HEK293 (cell line): ENCODE data around the gene PHLDB2.
A peak's percentile ranks its signal among the peaks of the same experiment; 100 is the strongest.

Experiments
- CTCF ChIA-PET: fragments of 350-600 bp; formaldehyde crosslinking; extraction: SDS; loops from one replicate; lab custom pipeline; 2021; ENCODE audit warnings: antibody characterized with exemption; lab: Yijun Ruan, JAX
- POLR2A ChIA-PET: fragments of 300-600 bp; formaldehyde crosslinking; extraction: SDS; loops from one replicate; lab custom pipeline; 2020; ENCODE audit warnings: antibody characterized with exemption, inconsistent platforms; lab: Yijun Ruan, JAX
- H3K27ac ChIP-seq: fragments of 200-500 bp; sonication (Bioruptor generic); 2 replicates; pipeline ENCODE4 v1.5.1; 2014; ENCODE audit warnings: low read depth, low read length, control low read depth, inconsistent platforms; ENCODE audit errors: extremely low read depth
- H3K36me3 ChIP-seq, 2 experiments: fragments of 200-500 bp in 1 of 2; sonication (Bioruptor generic) in 1 of 2; 1 replicate in 1 of 2; 2 replicates in 1 of 2; pipeline ENCODE4 v1.5.1; 2014 to 2017; ENCODE audit warnings: inconsistent platforms in 2 of 2, low read length in 2 of 2; ENCODE audit not compliant: control insufficient read depth in 2 of 2, insufficient read depth in 1 of 2
- H3K4me1 ChIP-seq: fragments of 200-500 bp; sonication (Bioruptor generic); 2 replicates; pipeline ENCODE4 v1.5.1; 2014; ENCODE audit warnings: mild to moderate bottlenecking, low read length, inconsistent platforms; ENCODE audit not compliant: control insufficient read depth, insufficient read depth
- H3K4me3 ChIP-seq: 2 replicates; pipeline ENCODE4 v1.5.1; 2011; ENCODE audit warnings: low read depth, mild to moderate bottlenecking, control low read depth, low read length, moderate library complexity
- H3K9me3 ChIP-seq: fragments of 200-500 bp; sonication (Bioruptor generic); 2 replicates; pipeline ENCODE4 v1.5.1; 2014; ENCODE audit warnings: low read depth, low read length, inconsistent platforms; ENCODE audit not compliant: control insufficient read depth, insufficient read depth
- BCL11A ChIP-seq: fragments of 450-650 bp; formaldehyde crosslinking; IDR thresholded peaks from 2 replicates; pipeline ENCODE4 v1.5.1; 2016; ENCODE audit warnings: low read depth, missing biosample characterization, missing genetic modification characterization
- FEZF1 ChIP-seq: fragments of 450-650 bp; formaldehyde crosslinking; IDR thresholded peaks from 2 replicates; pipeline ENCODE4 v1.5.1; 2016; ENCODE audit warnings: missing biosample characterization, missing genetic modification characterization
- IKZF3 ChIP-seq: fragments of 450-650 bp; IDR thresholded peaks from 2 replicates; pipeline ENCODE4 v1.5.0; 2018; ENCODE audit warnings: missing biosample characterization, mild to moderate bottlenecking, missing genetic modification characterization, moderate library complexity
- KLF10 ChIP-seq: fragments of 450-650 bp; IDR thresholded peaks from 2 replicates; pipeline ENCODE4 v1.5.1; 2018; ENCODE audit warnings: missing biosample characterization, mild to moderate bottlenecking, missing genetic modification characterization
- SP3 ChIP-seq: fragments of 450-650 bp; formaldehyde crosslinking; IDR thresholded peaks from 2 replicates; pipeline ENCODE4 v1.5.1; 2016; ENCODE audit warnings: missing biosample characterization, missing genetic modification characterization
- ZFP69B ChIP-seq: fragments of 450-650 bp; formaldehyde crosslinking; IDR thresholded peaks from 2 replicates; pipeline ENCODE4 v1.5.1; 2016; ENCODE audit warnings: missing biosample characterization, missing genetic modification characterization
- ZIC2 ChIP-seq: fragments of 450-650 bp; formaldehyde crosslinking; IDR thresholded peaks from 2 replicates; pipeline ENCODE4 v1.5.1; 2016; ENCODE audit warnings: missing biosample characterization, missing genetic modification characterization
- ZNF10 ChIP-seq: fragments of 450-650 bp; formaldehyde crosslinking; IDR thresholded peaks from 2 replicates; pipeline ENCODE4 v1.5.1; 2017; ENCODE audit warnings: missing biosample characterization, missing genetic modification characterization
- ZNF18 ChIP-seq: fragments of 450-650 bp; formaldehyde crosslinking; IDR thresholded peaks from 2 replicates; pipeline ENCODE4 v1.5.1; 2016; ENCODE audit warnings: missing biosample characterization, missing genetic modification characterization
- ZNF24 ChIP-seq: fragments of 450-650 bp; formaldehyde crosslinking; IDR thresholded peaks from 2 replicates; pipeline ENCODE4 v1.5.1; 2016; ENCODE audit warnings: missing biosample characterization, missing genetic modification characterization
- ZNF366 ChIP-seq: fragments of 450-650 bp; formaldehyde crosslinking; conservative IDR thresholded peaks from 2 replicates; pipeline ENCODE4 v1.5.1; 2016; ENCODE audit warnings: missing biosample characterization, missing genetic modification characterization
- ZNF404 ChIP-seq: fragments of 450-650 bp; formaldehyde crosslinking; IDR thresholded peaks from 2 replicates; pipeline ENCODE4 v1.5.1; 2017; ENCODE audit warnings: missing biosample characterization, missing genetic modification characterization
- ZNF501 ChIP-seq: fragments of 450-650 bp; formaldehyde crosslinking; IDR thresholded peaks from 2 replicates; pipeline ENCODE4 v1.5.1; 2016; ENCODE audit warnings: missing biosample characterization, missing genetic modification characterization
- ZNF692 ChIP-seq: fragments of 450-650 bp; formaldehyde crosslinking; IDR thresholded peaks from 2 replicates; pipeline ENCODE4 v1.5.1; 2016; ENCODE audit warnings: missing biosample characterization, missing genetic modification characterization
- ZNF747 ChIP-seq: fragments of 450-650 bp; formaldehyde crosslinking; IDR thresholded peaks from 2 replicates; pipeline ENCODE4 v1.5.1; 2016; ENCODE audit warnings: missing biosample characterization, missing genetic modification characterization
- ZNF843 ChIP-seq: fragments of 450-650 bp; formaldehyde crosslinking; IDR thresholded peaks from 2 replicates; pipeline ENCODE4 v1.5.1; 2016; ENCODE audit warnings: missing biosample characterization, missing genetic modification characterization
- ZXDB ChIP-seq: fragments of 450-650 bp; formaldehyde crosslinking; IDR thresholded peaks from 2 replicates; pipeline ENCODE4 v1.5.1; 2016; ENCODE audit warnings: missing biosample characterization, missing genetic modification characterization
- TF ChIP-seq, protein P1 (sequence below): fragments of 450-650 bp; formaldehyde crosslinking; IDR thresholded peaks from 2 replicates; pipeline ENCODE4 v1.5.1; 2016; ENCODE audit warnings: missing biosample characterization, missing genetic modification characterization, low read depth
- TF ChIP-seq, protein P2 (sequence below): fragments of 450-650 bp; formaldehyde crosslinking; IDR thresholded peaks from 2 replicates; pipeline ENCODE4 v1.5.1; 2016; ENCODE audit warnings: missing biosample characterization, missing genetic modification characterization
- TF ChIP-seq, protein P3 (sequence below): fragments of 450-650 bp; formaldehyde crosslinking; IDR thresholded peaks from 2 replicates; pipeline ENCODE4 v1.5.1; 2016; ENCODE audit warnings: missing biosample characterization, missing genetic modification characterization

The PHLDB2 gene

DNA sequence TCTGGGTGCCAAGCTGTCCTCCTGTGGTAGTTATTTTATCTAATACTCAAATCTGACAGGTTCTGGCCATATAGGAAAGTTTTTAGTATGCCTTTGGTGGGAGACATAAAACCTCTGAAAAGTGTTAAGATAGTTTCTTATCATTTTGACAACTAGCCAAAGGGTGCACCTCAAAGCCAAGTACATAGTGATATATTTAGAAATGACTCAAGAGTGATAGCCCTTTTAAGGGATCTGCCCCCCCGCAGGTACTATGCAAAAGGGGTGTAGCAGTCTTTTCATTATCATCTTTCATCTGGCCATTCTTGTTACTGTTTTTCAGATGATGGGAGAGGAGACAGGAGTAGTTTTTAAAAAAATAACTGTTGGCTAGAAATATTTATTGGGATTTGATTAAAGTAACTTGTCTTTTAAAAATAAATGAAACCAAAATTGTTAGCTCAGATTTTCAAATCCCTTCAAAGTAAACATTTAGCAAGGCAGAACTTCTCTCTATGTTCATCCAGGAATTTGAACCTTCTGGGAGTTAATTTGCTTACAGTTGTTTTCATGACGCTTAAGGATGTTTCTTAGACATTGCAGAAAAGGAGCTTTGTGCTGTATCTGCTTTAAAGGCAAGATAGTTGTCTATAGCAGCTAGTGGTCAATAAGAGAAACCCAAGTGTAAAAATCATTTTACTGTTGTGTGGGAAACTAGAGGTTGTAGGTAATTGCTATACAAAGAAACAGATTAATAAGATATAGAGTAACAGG is 5.1 kb downstream of the PHLDB2 start:
- TF ChIP-seq ZNF10 (tag by site-specific recombination): no peak
- TF ChIP-seq BCL11A: no peak
- TF ChIP-seq ZNF692 (tag by site-specific recombination): peak; percentile 95
- peak; percentile 66 for TF ChIP-seq ZFP69B (tag by site-specific recombination)
- TF ChIP-seq ZIC2 (tag by site-specific recombination): no peak

GRCh38 chr3:111864821-111865656 is 6.0 kb downstream of the PHLDB2 start:
- H3K4me1 ChIP-seq: peaks cover 19% of the 10 kb centered on the region
- H3K36me3 ChIP-seq: no peaks in the 10 kb centered on the region
- H3K9me3 ChIP-seq: no peaks in the 10 kb centered on the region
- CTCF ChIA-PET: interaction anchor here (0.6 to 4.2 kb wide), 12 partner anchors 10 to 173 kb away, joined by 3 to 32 read pairs (median 3); no protein-coding TSS in a partner anchor
- no peak overlapping the region for H3K4me3 ChIP-seq
- POLR2A ChIA-PET: interaction anchor here (0.6 to 1.7 kb wide), 6 partner anchors 28 to 230 kb away, joined by 3 to 9 read pairs (median 4); partner anchors contain the start of gene ABHD10
- no peak overlapping the region for H3K27ac ChIP-seq
- TF ChIP-seq ZNF843 (tag by site-specific recombination) (0 out of 2 replicates have a peak, but pooled peaks have one; percentile 41), SP3 (tag by site-specific recombination) (peak; percentile 35; the same call in 1 of the 2 replicates), ZNF24 (tag by site-specific recombination) (0 out of 2 replicates have a peak, but pooled peaks have one; percentile 32), ZNF404 (tag by site-specific recombination) (no peak), ZXDB (tag by site-specific recombination) (peak; percentile 58; the same call in 1 of the 2 replicates), ZNF501 (tag by site-specific recombination) (0 out of 2 replicates have a peak, but pooled peaks have one; percentile 26), FEZF1 (tag by site-specific recombination) (peak; percentile 23; the same call in 1 of the 2 replicates), ZNF18 (tag by site-specific recombination) (peak; percentile 56; the same call in 1 of the 2 replicates), ZNF747 (tag by site-specific recombination) (no peak), ZNF366 (tag by site-specific recombination) (peak; percentile 88), IKZF3 (0 out of 2 replicates have a peak, but pooled peaks have one; percentile 36), KLF10 (tag by site-specific recombination) (peak; percentile 71)
- TF ChIP-seq, protein P1, sequence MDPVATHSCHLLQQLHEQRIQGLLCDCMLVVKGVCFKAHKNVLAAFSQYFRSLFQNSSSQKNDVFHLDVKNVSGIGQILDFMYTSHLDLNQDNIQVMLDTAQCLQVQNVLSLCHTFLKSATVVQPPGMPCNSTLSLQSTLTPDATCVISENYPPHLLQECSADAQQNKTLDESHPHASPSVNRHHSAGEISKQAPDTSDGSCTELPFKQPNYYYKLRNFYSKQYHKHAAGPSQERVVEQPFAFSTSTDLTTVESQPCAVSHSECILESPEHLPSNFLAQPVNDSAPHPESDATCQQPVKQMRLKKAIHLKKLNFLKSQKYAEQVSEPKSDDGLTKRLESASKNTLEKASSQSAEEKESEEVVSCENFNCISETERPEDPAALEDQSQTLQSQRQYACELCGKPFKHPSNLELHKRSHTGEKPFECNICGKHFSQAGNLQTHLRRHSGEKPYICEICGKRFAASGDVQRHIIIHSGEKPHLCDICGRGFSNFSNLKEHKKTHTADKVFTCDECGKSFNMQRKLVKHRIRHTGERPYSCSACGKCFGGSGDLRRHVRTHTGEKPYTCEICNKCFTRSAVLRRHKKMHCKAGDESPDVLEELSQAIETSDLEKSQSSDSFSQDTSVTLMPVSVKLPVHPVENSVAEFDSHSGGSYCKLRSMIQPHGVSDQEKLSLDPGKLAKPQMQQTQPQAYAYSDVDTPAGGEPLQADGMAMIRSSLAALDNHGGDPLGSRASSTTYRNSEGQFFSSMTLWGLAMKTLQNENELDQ (tag by site-specific recombination): no peak
- TF ChIP-seq, protein P2, sequence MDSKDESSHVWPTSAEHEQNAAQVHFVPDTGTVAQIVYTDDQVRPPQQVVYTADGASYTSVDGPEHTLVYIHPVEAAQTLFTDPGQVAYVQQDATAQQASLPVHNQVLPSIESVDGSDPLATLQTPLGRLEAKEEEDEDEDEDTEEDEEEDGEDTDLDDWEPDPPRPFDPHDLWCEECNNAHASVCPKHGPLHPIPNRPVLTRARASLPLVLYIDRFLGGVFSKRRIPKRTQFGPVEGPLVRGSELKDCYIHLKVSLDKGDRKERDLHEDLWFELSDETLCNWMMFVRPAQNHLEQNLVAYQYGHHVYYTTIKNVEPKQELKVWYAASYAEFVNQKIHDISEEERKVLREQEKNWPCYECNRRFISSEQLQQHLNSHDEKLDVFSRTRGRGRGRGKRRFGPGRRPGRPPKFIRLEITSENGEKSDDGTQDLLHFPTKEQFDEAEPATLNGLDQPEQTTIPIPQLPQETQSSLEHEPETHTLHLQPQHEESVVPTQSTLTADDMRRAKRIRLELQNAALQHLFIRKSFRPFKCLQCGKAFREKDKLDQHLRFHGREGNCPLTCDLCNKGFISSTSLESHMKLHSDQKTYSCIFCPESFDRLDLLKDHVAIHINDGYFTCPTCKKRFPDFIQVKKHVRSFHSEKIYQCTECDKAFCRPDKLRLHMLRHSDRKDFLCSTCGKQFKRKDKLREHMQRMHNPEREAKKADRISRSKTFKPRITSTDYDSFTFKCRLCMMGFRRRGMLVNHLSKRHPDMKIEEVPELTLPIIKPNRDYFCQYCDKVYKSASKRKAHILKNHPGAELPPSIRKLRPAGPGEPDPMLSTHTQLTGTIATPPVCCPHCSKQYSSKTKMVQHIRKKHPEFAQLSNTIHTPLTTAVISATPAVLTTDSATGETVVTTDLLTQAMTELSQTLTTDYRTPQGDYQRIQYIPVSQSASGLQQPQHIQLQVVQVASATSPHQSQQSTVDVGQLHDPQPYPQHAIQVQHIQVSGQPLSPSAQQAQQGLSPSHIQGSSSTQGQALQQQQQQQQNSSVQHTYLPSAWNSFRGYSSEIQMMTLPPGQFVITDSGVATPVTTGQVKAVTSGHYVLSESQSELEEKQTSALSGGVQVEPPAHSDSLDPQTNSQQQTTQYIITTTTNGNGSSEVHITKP (tag by site-specific recombination): peak; percentile 27; the same call in 1 of the 2 replicates
- TF ChIP-seq, protein P3, sequence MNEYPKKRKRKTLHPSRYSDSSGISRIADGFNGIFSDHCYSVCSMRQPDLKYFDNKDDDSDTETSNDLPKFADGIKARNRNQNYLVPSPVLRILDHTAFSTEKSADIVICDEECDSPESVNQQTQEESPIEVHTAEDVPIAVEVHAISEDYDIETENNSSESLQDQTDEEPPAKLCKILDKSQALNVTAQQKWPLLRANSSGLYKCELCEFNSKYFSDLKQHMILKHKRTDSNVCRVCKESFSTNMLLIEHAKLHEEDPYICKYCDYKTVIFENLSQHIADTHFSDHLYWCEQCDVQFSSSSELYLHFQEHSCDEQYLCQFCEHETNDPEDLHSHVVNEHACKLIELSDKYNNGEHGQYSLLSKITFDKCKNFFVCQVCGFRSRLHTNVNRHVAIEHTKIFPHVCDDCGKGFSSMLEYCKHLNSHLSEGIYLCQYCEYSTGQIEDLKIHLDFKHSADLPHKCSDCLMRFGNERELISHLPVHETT (tag by site-specific recombination): peak; percentile 15; the same call in 1 of the 2 replicates

More for the DNA sequence above, 5.1 kb downstream of the PHLDB2 start:
- Histone ChIP-seq H3K36me3 (no peaks in the 10 kb centered on the region), H3K4me3 (no peak overlapping the region), H3K27ac (no peak overlapping the region), H3K9me3 (no peaks in the 10 kb centered on the region), H3K4me1 (peaks cover 19% of the 10 kb centered on the region)
- ChIA-PET CTCF (interaction anchor here (0.7 to 4.2 kb wide), 10 partner anchors 11 to 172 kb away, joined by 3 to 32 read pairs (median 3); no protein-coding TSS in a partner anchor), POLR2A (interaction anchor here (1.0 to 1.7 kb wide), 3 partner anchors 115 to 143 kb away, joined by 3 to 9 read pairs (median 4); partner anchors contain the start of gene ABHD10)
